Measurements from ENCODE around the gene TSPO2. TPM values are rescaled to one million over a fixed set of nuclear protein-coding genes. Genes with fewer than 3 reads are reported as not detected.

The TSPO2 gene
- total RNA-seq, 1 donor from 2014 or later: 0.82 TPM

- no peak for FAIRE-seq
- peak; percentile 56 to 60 for DNase-seq (ENCODE audit: low spot score in 2 of 2)
Observed at GRCh38 chr6:41073203-41073967, 31.1 kb downstream of the TSPO2 start.

GRCh38 chr6:41073968-41074691 lies 31.9 kb downstream of the TSPO2 start:
- FAIRE-seq: no peak
- DNase-seq (ENCODE audit: low spot score in 2 of 2): no peak

GRCh38 chr6:41074692-41075436 lies 32.6 kb downstream of the TSPO2 start:
- FAIRE-seq: no peak

GRCh38 chr6:41075651-41076626 lies 33.7 kb downstream of the TSPO2 start:
- DNase-seq (ENCODE audit: low spot score in 2 of 2) (no peak), FAIRE-seq (no peak)

More at GRCh38 chr6:41074692-41075436, 32.6 kb downstream of the TSPO2 start:
- DNase-seq (ENCODE audit: low spot score in 2 of 2): no peak

GRCh38 chr6:41077536-41077935 lies 35.3 kb downstream of the TSPO2 start:
- FAIRE-seq: no peak

GRCh38 chr6:41078101-41078500 lies 35.8 kb downstream of the TSPO2 start:
- DNase-seq (ENCODE audit: low spot score in 2 of 2): no peak
- no peak for FAIRE-seq

More at GRCh38 chr6:41077536-41077935, 35.3 kb downstream of the TSPO2 start:
- DNase-seq (ENCODE audit: low spot score in 2 of 2): no peak

GRCh38 chr6:41079080-41079479 lies 36.8 kb downstream of the TSPO2 start:
- DNase-seq (ENCODE audit: low spot score in 2 of 2): no peak
- FAIRE-seq: no peak

GRCh38 chr6:41080621-41081020 lies 38.4 kb downstream of the TSPO2 start:
- no peak for DNase-seq (ENCODE audit: low spot score in 2 of 2)
- no peak for FAIRE-seq

GRCh38 chr6:41083072-41083471 lies 40.8 kb downstream of the TSPO2 start:
- FAIRE-seq (no peak), DNase-seq (ENCODE audit: low spot score in 2 of 2) (no peak)

GRCh38 chr6:41085182-41085581 lies 42.9 kb downstream of the TSPO2 start:
- FAIRE-seq (no peak), DNase-seq (ENCODE audit: low spot score in 2 of 2) (no peak)

GRCh38 chr6:41088451-41088850 lies 46.2 kb downstream of the TSPO2 start:
- no peak for FAIRE-seq
- DNase-seq (ENCODE audit: low spot score in 2 of 2): no peak

GRCh38 chr6:41090841-41091761 lies 48.8 kb downstream of the TSPO2 start:
- FAIRE-seq: no peak
- DNase-seq (ENCODE audit: low spot score in 2 of 2): no peak

GRCh38 chr6:41092421-41093140 lies 50.3 kb downstream of the TSPO2 start:
- DNase-seq (ENCODE audit: low spot score in 2 of 2) (no peak), FAIRE-seq (no peak)

GRCh38 chr6:41093729-41094128 lies 51.5 kb downstream of the TSPO2 start:
- no peak for FAIRE-seq
- no peak for DNase-seq (ENCODE audit: low spot score in 2 of 2)

Data from frontal cortex (tissue), 4 donors.